Breast epithelium (tissue), 4 donors: ENCODE results near the gene SUSD6. TPM values are rescaled to one million over a fixed set of nuclear protein-coding genes. Genes with fewer than 3 reads are reported as not detected.

Experiments used
- DNase-seq, 2 donors: peaks; one replicate each; pipeline ENCODE4 v3.0.0-alpha.2; 2019; ENCODE audit warnings: low spot score in 2 of 2
- H3K27ac ChIP-seq, 2 donors: fragments of 200-600 bp; sonication (generic) in 1 of 2; one replicate each; pipeline ENCODE4 v1.5.1; 2016 to 2019; ENCODE audit warnings: mild to moderate bottlenecking in 1 of 2
- H3K27me3 ChIP-seq, 2 donors: fragments of 200-600 bp; sonication (generic) in 1 of 2; one replicate each; pipeline versions ENCODE4 v1.5.1 to v1.6.0; 2017 to 2019; ENCODE audit warnings: control low read depth in 1 of 2, mild to moderate bottlenecking in 1 of 2
- H3K36me3 ChIP-seq: fragments of 200-600 bp; one replicate; pipeline ENCODE4 v1.5.1; 2019
- H3K4me1 ChIP-seq, 2 donors: fragments of 200-600 bp; sonication (generic); one replicate each; pipeline ENCODE4 v1.5.1; 2016 to 2019; ENCODE audit warnings: control low read depth in 1 of 2
- H3K4me3 ChIP-seq, 3 donors: fragments of 200-600 bp; sonication (generic); 1 replicate in 2 of 3; 2 replicates in 1 of 3; pipeline ENCODE4 v1.5.1; 2016 to 2019; ENCODE audit warnings: mild to moderate bottlenecking in 3 of 3, moderate library complexity in 2 of 3
- H3K9me3 ChIP-seq, 2 donors: fragments of 200-600 bp; sonication (generic) in 1 of 2; one replicate each; pipeline ENCODE4 v1.5.1; 2016 to 2019; ENCODE audit warnings: control low read depth in 1 of 2
- CTCF ChIP-seq, 3 donors: fragments of 450-650 bp; IDR thresholded peaks; one replicate each; pipeline ENCODE4 v1.5.1; 2016 to 2017; ENCODE audit warnings: antibody characterized with exemption in 3 of 3, mild to moderate bottlenecking in 3 of 3, moderate library complexity in 3 of 3
- POLR2A ChIP-seq: fragments of 450-650 bp; IDR thresholded peaks from one replicate; pipeline ENCODE4 v1.6.1; 2016; ENCODE audit warnings: antibody characterized with exemption, mild to moderate bottlenecking, moderate library complexity
- POLR2AphosphoS5 ChIP-seq, 3 donors: sonication (generic); formaldehyde crosslinking; IDR thresholded peaks; one replicate each; pipeline ENCODE4 v1.6.1; 2017; ENCODE audit warnings: antibody characterized with exemption in 3 of 3
- intact Hi-C: fragments of 100-400 bp; cut with DNase I; formaldehyde crosslinking; loops from one replicate; pipeline ENCODE4 v1.15.1; 2023; ENCODE audit warnings: low total_unique reads
- total RNA-seq, 3 donors: library from RNA; depleted of rRNA; stranded (reverse); fragments of >200 nt; gene quantifications; one replicate each; pipeline ENCODE4 v1.1.0, GENCODE V29; 2016

SUSD6 gene
- total RNA-seq, 3 donors from 2014 or later = 30.2 to 55.9 (median 55.7) TPM

- DNase-seq = no peak
- no peaks in the 10 kb centered on the region for H3K9me3 ChIP-seq
- TF ChIP-seq POLR2AphosphoS5 (IDR thresholded peaks at IDR 0.05) = no peak
- no peaks in the 10 kb centered on the region for H3K36me3 ChIP-seq
- peaks cover 18 to 47% of the 10 kb centered on the region in 2 donors for H3K4me1 ChIP-seq
- H3K4me3 ChIP-seq = no peak overlapping the region
- no peaks in the 10 kb centered on the region for H3K27me3 ChIP-seq
- peak overlapping the region; percentile 88 to 90 for H3K27ac ChIP-seq
- intact Hi-C loops = no loop called here
Measured at GRCh38 chr14:69662636-69663299, 51.4 kb downstream of the SUSD6 start.

- H3K27me3 ChIP-seq = no peaks in the 10 kb centered on the region
- no peak overlapping the region for H3K4me3 ChIP-seq
- H3K36me3 ChIP-seq = no peaks in the 10 kb centered on the region
- TF ChIP-seq POLR2A (no peak), CTCF (IDR thresholded peaks at IDR 0.05) (no peak), POLR2AphosphoS5 (IDR thresholded peaks at IDR 0.05) (no peak)
- no peak for DNase-seq
- no peaks in the 10 kb centered on the region for H3K9me3 ChIP-seq
- intact Hi-C loops = no loop called here
- peaks cover 18 to 47% of the 10 kb centered on the region in 2 donors for H3K4me1 ChIP-seq
- H3K27ac ChIP-seq = peak overlapping the region; percentile 88 to 90
Measured at GRCh38 chr14:69663300-69663643, 51.9 kb downstream of the SUSD6 start.

GRCh38 chr14:69664265-69664664 is 52.9 kb downstream of the SUSD6 start:
- H3K4me1 ChIP-seq = peaks cover 15 to 37% of the 10 kb centered on the region in 2 donors
- no peaks in the 10 kb centered on the region for H3K9me3 ChIP-seq
- TF ChIP-seq POLR2AphosphoS5 (IDR thresholded peaks at IDR 0.05) (no peak), CTCF (IDR thresholded peaks at IDR 0.05) (no peak), POLR2A (no peak)
- H3K27me3 ChIP-seq = no peaks in the 10 kb centered on the region
- H3K27ac ChIP-seq = peak overlapping the region; percentile 88 to 90
- H3K36me3 ChIP-seq = no peaks in the 10 kb centered on the region
- H3K4me3 ChIP-seq = no peak overlapping the region
- intact Hi-C loops = no loop called here
- DNase-seq = no peak

- Histone ChIP-seq H3K36me3 (no peaks in the 10 kb centered on the region), H3K4me3 (no peak overlapping the region), H3K27me3 (no peaks in the 10 kb centered on the region), H3K4me1 (peaks cover 15 to 32% of the 10 kb centered on the region in 2 donors), H3K27ac (peak overlapping the region; percentile 88 to 90), H3K9me3 (no peaks in the 10 kb centered on the region)
- TF ChIP-seq POLR2AphosphoS5 (IDR thresholded peaks at IDR 0.05) = no peak
- no peak for TF ChIP-seq CTCF (IDR thresholded peaks at IDR 0.05)
- no peak for TF ChIP-seq POLR2A
- DNase-seq = no peak
- intact Hi-C loops = no loop called here
Measured at GRCh38 chr14:69664865-69665526, 53.6 kb downstream of the SUSD6 start.

GRCh38 chr14:69665631-69666030 is 54.2 kb downstream of the SUSD6 start:
- Histone ChIP-seq H3K4me1 (peaks cover 20 to 31% of the 10 kb centered on the region in 2 donors), H3K36me3 (no peaks in the 10 kb centered on the region), H3K9me3 (no peaks in the 10 kb centered on the region), H3K27ac (peak overlapping the region; percentile 88 to 90), H3K27me3 (no peaks in the 10 kb centered on the region), H3K4me3 (no peak overlapping the region)
- DNase-seq = no peak
- intact Hi-C loops = no loop called here
- TF ChIP-seq POLR2AphosphoS5 (IDR thresholded peaks at IDR 0.05) (no peak), CTCF (IDR thresholded peaks at IDR 0.05) (no peak), POLR2A (no peak)
